Hepatocyte (in vitro differentiated cells): ENCODE results near the gene LIN9.

Experiments
- EZH2 ChIP-seq: fragments of 200-600 bp; sonication (generic); IDR thresholded peaks from 2 replicates; pipeline ENCODE4 v1.6.1; 2016; ENCODE audit warnings: antibody characterized with exemption, mild to moderate bottlenecking, borderline replicate concordance
- EZH2phosphoT487 ChIP-seq: fragments of 200-600 bp; sonication (generic); IDR thresholded peaks from one replicate; pipeline ENCODE4 v1.6.1; 2018; ENCODE audit warnings: antibody characterized with exemption, mild to moderate bottlenecking, low read depth, moderate library complexity; ENCODE audit not compliant: unreplicated experiment, severe bottlenecking
- TF ChIP-seq, protein P1 (sequence below): fragments of 200-600 bp; sonication (generic); IDR thresholded peaks from 2 replicates; pipeline ENCODE4 v1.5.1; 2016; ENCODE audit warnings: antibody characterized with exemption, mild to moderate bottlenecking; ENCODE audit not compliant: poor library complexity

DNA sequence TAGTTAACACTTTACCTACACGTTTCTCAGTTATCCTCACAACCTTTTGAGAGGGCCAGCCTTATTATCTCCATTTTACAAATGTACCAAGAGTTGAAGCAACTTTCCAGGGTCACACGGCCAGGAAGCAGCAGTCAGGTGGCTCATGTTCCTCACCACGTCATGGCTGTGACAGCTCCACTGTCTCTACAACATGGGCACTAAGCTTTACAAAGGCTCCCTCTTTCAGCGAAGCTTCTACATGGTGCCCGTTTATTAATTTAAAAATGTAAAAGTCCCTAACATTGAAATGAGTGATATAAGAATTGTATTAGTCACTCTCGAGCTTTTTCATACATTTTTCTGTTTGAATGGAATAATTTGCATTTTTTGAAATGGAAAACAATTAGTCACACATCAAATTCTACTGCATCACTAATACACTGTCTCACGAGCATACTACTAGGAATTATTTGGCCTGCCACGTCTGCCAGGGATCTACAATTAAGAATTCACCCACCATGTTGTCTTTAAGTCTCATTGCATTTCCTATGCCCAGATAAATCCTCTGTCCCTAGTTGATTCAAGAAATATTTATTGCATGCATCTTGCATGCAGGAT lies 28.4 kb upstream of the LIN9 start:
- TF ChIP-seq, protein P1, sequence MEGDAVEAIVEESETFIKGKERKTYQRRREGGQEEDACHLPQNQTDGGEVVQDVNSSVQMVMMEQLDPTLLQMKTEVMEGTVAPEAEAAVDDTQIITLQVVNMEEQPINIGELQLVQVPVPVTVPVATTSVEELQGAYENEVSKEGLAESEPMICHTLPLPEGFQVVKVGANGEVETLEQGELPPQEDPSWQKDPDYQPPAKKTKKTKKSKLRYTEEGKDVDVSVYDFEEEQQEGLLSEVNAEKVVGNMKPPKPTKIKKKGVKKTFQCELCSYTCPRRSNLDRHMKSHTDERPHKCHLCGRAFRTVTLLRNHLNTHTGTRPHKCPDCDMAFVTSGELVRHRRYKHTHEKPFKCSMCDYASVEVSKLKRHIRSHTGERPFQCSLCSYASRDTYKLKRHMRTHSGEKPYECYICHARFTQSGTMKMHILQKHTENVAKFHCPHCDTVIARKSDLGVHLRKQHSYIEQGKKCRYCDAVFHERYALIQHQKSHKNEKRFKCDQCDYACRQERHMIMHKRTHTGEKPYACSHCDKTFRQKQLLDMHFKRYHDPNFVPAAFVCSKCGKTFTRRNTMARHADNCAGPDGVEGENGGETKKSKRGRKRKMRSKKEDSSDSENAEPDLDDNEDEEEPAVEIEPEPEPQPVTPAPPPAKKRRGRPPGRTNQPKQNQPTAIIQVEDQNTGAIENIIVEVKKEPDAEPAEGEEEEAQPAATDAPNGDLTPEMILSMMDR: no peak
- TF ChIP-seq EZH2 (no peak), EZH2phosphoT487 (no peak)
